GM21737 (cell line): Measurements from ENCODE around the gene MED12.
"Not testable (repeated sequence)": the region's sequence is repeated elsewhere in the genome, so short reads cannot be mapped to it uniquely, and the experiment has no call there.

Source experiments
- ATAC-seq: cut with Tn5 transposase; IDR thresholded peaks from one replicate; pipeline ENCODE4 v1.9.1; 2021; ENCODE audit warnings: mild to moderate bottlenecking, moderate library complexity; ENCODE audit not compliant: unreplicated experiment

Gene MED12

GRCh38 chrX:71160475-71160874, 42.1 kb downstream of the MED12 start:
- no peak for ATAC-seq

DNA sequence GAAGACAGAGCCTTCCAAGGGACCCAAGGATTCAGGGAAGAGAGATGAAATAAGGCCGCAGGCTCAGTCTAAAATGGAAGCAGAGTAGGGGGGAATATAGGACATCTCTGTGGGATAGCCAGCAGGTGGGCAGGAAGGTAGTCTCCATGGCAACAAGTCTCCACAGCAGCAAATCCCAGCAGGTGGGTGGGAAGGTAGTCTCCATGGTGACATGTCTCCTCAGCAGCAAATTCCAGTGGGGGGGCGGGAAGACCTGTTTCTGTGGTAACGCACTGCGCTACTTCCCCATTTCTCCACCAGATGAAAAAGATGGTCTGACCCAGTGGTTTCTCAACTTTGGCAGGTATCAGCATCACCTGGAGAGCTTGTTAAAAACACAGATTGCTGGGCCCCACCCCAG, 44.6 kb downstream of the MED12 start:
- ATAC-seq, result no peak

GRCh38 chrX:71164071-71164470, 45.7 kb downstream of the MED12 start:
- ATAC-seq, result no peak

GRCh38 chrX:71166461-71166860, 48.1 kb downstream of the MED12 start:
- no peak for ATAC-seq

GRCh38 chrX:71167031-71167781, 48.8 kb downstream of the MED12 start:
- ATAC-seq, result no peak

DNA sequence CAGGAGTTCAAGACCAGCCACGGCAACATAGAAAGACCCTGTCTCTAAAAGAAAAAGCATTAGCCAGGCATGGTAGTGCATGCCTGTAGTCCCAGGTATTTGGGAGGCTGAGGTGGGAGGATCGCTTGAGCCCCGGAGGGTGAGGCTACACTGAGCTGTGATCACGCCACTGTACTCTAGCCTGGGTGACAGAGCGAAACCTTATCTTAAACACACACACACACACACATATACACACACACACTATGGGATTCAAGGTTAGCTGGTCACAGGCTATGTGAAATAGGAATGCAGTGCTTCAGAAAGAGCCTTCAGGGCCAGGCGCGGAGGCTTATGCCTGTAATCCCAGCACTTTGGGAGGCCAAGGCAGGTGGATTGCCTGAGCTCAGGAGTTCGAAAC, 49.7 kb downstream of the MED12 start:
- ATAC-seq, result no peak

- ATAC-seq, result no peak
Measured at GRCh38 chrX:71169586-71169985, 51.2 kb downstream of the MED12 start.

- no peak for ATAC-seq
Measured at GRCh38 chrX:71170660-71171059, 52.3 kb downstream of the MED12 start.

DNA sequence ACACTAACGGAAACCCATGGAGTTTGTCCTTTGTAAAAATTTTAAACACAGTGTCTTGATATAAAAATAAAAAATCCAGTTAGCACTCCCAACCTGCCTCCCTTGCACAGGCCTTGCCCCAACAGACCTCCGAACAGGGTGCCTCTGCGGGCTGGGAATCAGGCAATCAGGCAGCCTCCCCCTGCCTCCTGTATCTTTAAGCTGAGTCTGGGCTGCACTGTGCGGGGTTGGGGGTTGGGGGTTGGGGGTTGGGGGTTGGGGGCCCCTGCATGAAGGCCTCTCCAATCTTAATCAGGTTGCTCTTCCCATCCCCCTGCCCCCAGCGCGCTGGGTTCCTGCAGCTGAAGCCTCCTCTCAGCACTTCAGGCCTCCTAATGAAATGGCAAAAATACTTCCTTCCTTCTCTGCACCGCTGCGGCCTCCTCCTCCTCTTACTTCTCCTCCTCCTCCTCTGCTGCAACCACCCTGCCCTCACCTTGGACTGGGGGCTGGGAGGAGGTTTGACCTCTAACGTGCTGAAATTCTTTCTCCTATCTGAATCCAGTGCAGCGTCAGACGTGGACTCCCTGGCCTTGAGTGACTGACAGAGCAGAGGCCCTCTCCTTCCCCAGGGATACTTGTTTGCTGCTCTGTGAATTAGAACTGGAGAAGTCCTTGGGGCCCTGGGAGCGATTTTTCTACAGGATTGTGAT, 52.9 kb downstream of the MED12 start:
- ATAC-seq, result no peak

DNA sequence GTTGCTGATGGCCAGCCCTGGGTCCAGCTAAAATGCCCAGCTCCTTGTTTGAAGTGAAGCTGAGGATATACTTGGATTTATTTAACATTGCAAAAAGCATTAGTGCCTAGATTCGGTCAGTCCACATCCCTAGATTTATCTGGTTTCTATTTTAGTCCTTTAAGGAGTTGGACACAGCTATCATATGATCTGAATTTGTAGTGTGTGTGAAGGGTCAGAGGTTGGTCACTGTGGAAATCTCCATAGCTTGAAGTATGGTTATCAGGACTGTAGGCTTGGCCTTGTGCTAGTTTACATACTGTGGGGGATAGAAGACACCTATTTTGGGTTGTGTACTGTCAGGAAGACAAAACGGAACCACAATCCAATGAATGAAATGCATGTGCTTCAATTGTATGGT, 55.0 kb downstream of the MED12 start:
- ATAC-seq, result no peak

- ATAC-seq, result no peak
Measured at GRCh38 chrX:71174795-71175194, 56.4 kb downstream of the MED12 start.

- no peak for ATAC-seq
Measured at GRCh38 chrX:71175531-71175930, 57.1 kb downstream of the MED12 start.

GRCh38 chrX:71177327-71177726, 58.9 kb downstream of the MED12 start:
- ATAC-seq, result no peak

DNA sequence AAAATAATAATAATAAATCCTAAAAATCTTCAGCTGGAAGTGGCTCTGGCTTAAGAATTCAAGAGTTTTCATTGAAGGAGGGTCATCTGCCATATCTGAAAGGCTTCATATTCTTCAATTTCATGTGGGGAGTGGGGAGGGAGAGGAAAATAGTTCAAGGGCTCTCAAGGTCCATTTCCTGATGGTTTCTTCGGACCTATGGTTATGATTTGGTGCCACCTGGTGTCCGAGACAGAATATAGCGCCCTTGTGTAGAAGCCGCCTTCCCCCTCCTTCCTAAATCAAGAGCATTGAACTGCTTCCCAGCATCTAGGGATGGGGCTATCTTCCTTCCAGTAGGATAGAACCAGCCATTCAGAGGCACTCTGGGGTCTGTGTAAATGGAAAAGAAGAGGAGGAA, 60.5 kb downstream of the MED12 start:
- ATAC-seq, result no peak

DNA sequence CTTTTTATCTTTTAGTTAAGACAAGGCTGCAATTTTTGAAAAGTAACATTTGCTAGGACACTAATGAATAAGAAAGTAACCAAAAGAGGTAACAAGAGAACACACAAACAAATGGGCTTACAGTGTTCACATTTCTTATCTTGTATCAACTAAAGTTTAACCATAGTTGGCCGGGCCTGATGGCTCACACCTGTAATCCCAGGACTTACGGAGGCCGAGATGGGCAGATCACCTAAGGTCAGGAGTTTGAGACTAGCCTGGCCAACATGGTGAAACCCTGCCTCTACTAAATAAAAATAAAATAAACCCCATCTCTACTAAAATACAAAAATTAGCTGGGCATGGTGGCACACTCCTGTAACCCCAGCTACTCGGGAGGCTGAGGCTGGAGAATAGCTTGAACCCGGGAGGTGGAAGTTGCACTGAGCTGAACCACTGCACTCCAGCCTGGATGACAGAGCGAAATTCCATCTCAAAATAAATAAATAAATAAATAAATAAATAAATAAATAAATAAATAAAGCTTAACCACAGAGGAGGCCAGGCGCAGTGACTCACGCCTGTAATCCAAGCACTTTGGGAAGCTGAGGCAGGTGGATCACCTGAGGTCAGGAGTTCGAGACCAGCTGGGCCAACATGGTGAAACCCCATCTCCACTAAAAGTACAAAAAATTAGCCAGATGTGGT, 62.3 kb downstream of the MED12 start:
- ATAC-seq, result not testable (repeated sequence)

GRCh38 chrX:71181558-71181909, 63.1 kb downstream of the MED12 start:
- ATAC-seq, result peak; percentile 32

DNA sequence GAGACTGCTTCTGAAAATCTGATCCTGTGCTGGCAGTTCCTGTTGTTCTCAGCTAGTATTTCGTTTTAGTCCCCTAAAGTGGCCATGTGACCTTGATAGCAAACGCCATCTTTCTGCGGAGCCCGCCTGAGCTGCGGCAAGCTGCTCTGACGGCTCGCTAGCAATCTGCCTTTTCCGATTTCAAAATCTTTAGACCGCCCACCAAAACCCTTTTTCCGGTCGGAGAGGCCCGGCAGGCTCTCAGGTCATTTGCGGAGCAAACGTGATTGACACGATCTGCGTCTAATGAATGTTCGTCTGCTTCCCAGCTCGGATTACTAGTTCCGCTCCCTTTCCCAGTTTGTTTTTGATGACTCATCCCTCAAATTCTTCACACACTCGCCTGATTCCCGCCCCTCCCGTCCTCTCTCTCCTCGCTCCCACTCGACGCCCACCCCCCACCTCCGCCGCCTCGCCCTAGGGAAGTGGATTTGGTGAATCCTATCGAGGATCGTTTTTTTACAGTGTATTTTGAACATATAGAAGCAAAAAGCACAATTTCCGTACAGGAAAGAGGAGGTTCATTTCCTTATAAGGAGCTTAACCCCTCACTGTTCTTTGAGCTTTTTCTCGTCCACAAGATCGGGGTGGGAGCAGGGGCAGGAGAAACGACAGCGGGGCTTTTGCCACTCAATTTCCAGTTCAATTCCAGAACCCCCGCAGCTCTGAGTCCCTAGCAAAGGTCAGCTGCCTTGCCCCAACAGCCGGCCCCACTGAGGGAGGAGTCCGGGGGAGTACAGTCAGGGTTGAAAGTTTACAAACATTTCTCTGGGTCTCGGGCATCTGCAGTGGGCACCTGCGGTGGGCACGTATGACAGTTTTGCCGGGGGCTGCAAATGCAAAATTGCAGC, 63.8 kb downstream of the MED12 start:
- peak; percentile 82 for ATAC-seq

DNA sequence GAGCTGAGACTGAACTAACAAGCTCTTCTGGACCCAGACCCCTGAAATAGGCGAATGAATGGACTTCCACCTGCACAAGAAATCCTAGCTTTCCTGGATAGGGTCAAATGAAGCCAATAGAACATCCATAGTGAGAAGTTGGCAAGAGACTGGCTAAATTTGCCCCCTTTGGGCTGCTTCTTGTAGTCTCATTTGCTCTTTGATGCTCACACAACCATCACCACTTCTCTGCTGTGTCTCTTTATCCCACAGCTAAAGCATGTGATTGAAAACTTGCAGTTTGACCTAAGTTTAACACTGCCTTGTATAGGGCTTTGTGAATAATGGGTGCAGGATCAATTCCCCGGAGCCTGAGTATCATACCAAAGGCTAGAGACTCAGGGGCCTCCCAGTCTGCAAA, 64.5 kb downstream of the MED12 start:
- no peak for ATAC-seq

DNA sequence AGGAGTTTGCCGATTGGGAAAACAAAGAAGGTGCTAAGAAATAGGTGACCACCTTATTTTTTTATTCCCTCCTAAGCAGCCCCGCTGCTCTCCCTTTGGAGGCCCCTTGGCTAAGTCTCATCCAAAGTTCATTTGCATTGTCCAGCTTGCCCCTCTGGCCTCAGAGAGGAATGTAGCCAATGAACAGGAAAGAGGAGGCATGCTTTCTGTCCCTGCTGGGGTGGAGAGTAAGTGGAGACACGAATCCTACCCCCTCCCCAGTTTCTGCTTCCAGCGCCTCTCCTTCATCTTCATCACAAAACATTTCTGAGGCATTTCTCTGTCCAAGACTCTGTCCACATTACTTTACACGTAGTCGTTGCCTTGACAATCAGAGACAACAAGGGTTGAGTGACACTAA, 64.9 kb downstream of the MED12 start:
- ATAC-seq, result no peak

- no peak for ATAC-seq
Measured at GRCh38 chrX:71184092-71184491, 65.7 kb downstream of the MED12 start.
